Esophagus muscularis mucosa (tissue), 4 donors: Measurements from ENCODE around the gene BUB1B. TPM values are rescaled to one million over a fixed set of nuclear protein-coding genes. Genes with fewer than 3 reads are reported as not detected.

ENCODE experiments used
- DNase-seq: peaks from one replicate; pipeline ENCODE4 v3.0.0-alpha.2; 2017; ENCODE audit errors: extremely low spot score
- H3K27ac ChIP-seq, 4 donors: fragments of 200-600 bp; sonication (generic); replicated peaks in 1 of 4; 1 replicate in 3 of 4; 2 replicates in 1 of 4; pipeline ENCODE4 v1.5.1; 2016 to 2019; ENCODE audit warnings: mild to moderate bottlenecking in 1 of 4
- H3K27me3 ChIP-seq, 4 donors: fragments of 200-600 bp; sonication (generic); one replicate each; pipeline versions ENCODE4 v1.5.1 to v1.6.0; 2016 to 2019
- H3K36me3 ChIP-seq, 4 donors: fragments of 200-600 bp; sonication (generic); one replicate each; pipeline ENCODE4 v1.5.1; 2016 to 2019
- H3K4me1 ChIP-seq, 4 donors: fragments of 200-600 bp; sonication (generic); one replicate each; pipeline ENCODE4 v1.5.1; 2016 to 2019
- H3K4me3 ChIP-seq, 4 donors: fragments of 200-600 bp; sonication (generic); 1 replicate in 2 of 4; 2 replicates in 2 of 4; pipeline ENCODE4 v1.5.1; 2016 to 2019; ENCODE audit warnings: mild to moderate bottlenecking in 4 of 4, moderate library complexity in 1 of 4
- H3K9me3 ChIP-seq, 4 donors: fragments of 200-600 bp; sonication (generic); 1 replicate in 3 of 4; 2 replicates in 1 of 4; pipeline ENCODE4 v1.5.1; 2016 to 2019
- CTCF ChIP-seq, 3 experiments: fragments of 200-600 bp in 2 of 3; fragments of 450-650 bp in 1 of 3; sonication (generic) in 2 of 3; IDR thresholded peaks; one replicate each; pipeline ENCODE4 v1.5.1; 2017 to 2019; ENCODE audit warnings: antibody characterized with exemption in 3 of 3, mild to moderate bottlenecking in 2 of 3, moderate library complexity in 1 of 3
- EP300 ChIP-seq: sonication (generic); formaldehyde crosslinking; IDR thresholded peaks from one replicate; pipeline ENCODE4 v1.6.1; 2017; ENCODE audit warnings: antibody characterized with exemption
- POLR2A ChIP-seq: fragments of 450-650 bp; IDR thresholded peaks from one replicate; pipeline ENCODE4 v1.6.1; 2017; ENCODE audit warnings: antibody characterized with exemption, moderate library complexity, mild to moderate bottlenecking, low read depth
- POLR2AphosphoS5 ChIP-seq, 2 donors: sonication (generic); formaldehyde crosslinking; IDR thresholded peaks; one replicate each; pipeline ENCODE4 v1.6.1; 2017; ENCODE audit warnings: antibody characterized with exemption in 2 of 2
- WGBS: methylation state at CpG from one replicate; pipeline ENCODE4 v1.1.5; 2018; 5-methylcytosine and 5-hydroxymethylcytosine counted together
- intact Hi-C: fragments of 100-400 bp; cut with DNase I; formaldehyde crosslinking; loops from one replicate; pipeline ENCODE4 v1.15.1; 2023
- total RNA-seq, 4 donors: library from RNA; depleted of rRNA; stranded (reverse); fragments of >200 nt; gene quantifications; one replicate each; pipeline versions ENCODE4 v1.1.0 to v1.2.1, GENCODE V29; 2016

The BUB1B gene
- total RNA-seq, 4 donors from 2014 or later = 0.06 to 1.3 (median 0.17) TPM; not detected in 1

- 90% methylated on average over 1 of the region's 1 CpG for WGBS
- no peaks in the 10 kb centered on the region for H3K9me3 ChIP-seq
- intact Hi-C loops = no loop called here
These were observed 37.7 kb downstream of the BUB1B start for GRCh38 chr15:40198355-40199085.

GRCh38 chr15:40204100-40204499 is 43.2 kb downstream of the BUB1B start:
- WGBS = 63% methylated on average over 1 of the region's 1 CpG
- Histone ChIP-seq H3K4me3 (no peak overlapping the region), H3K27ac (no peak overlapping the region), H3K27me3 (no peaks in the 10 kb centered on the region), H3K4me1 (no peaks in the 10 kb centered on the region), H3K36me3 (no peaks in the 10 kb centered on the region), H3K9me3 (no peaks in the 10 kb centered on the region)
- intact Hi-C loops = no loop called here
- DNase-seq = no peak
- TF ChIP-seq CTCF (IDR thresholded peaks at IDR 0.05) = no peak
- TF ChIP-seq EP300 = no peak
- TF ChIP-seq POLR2A = no peak
- TF ChIP-seq POLR2AphosphoS5 (IDR thresholded peaks at IDR 0.05) = no peak

More at GRCh38 chr15:40198355-40199085, 37.7 kb downstream of the BUB1B start:
- no peak for TF ChIP-seq EP300
- TF ChIP-seq POLR2A = no peak
- TF ChIP-seq CTCF (IDR thresholded peaks at IDR 0.05) = no peak
- TF ChIP-seq POLR2AphosphoS5 (IDR thresholded peaks at IDR 0.05) = no peak
- Histone ChIP-seq H3K4me3 (no peak overlapping the region), H3K27ac (no peak overlapping the region), H3K27me3 (no peaks in the 10 kb centered on the region), H3K4me1 (no peaks in the 10 kb centered on the region), H3K36me3 (no peaks in the 10 kb centered on the region)
- DNase-seq = no peak

- 51% methylated on average over 6 of the region's 6 CpGs for WGBS
- TF ChIP-seq POLR2AphosphoS5 (IDR thresholded peaks at IDR 0.05) = no peak
- peak; percentile 85 to 93 (median 87) for TF ChIP-seq CTCF (IDR thresholded peaks at IDR 0.05)
- TF ChIP-seq POLR2A = no peak
- TF ChIP-seq EP300 = no peak
- no peak overlapping the region for H3K27ac ChIP-seq
- H3K36me3 ChIP-seq = no peaks in the 10 kb centered on the region
- DNase-seq = no peak
- H3K9me3 ChIP-seq = no peaks in the 10 kb centered on the region
- no peak overlapping the region for H3K4me3 ChIP-seq
- H3K4me1 ChIP-seq = no peaks in the 10 kb centered on the region
- no peaks in the 10 kb centered on the region for H3K27me3 ChIP-seq
- intact Hi-C loops = loop anchor here (1.0 to 5.0 kb wide), 2 partner anchors 57 to 175 kb away; no protein-coding TSS in a partner anchor
These were observed 56.4 kb downstream of the BUB1B start for GRCh38 chr15:40217166-40217824.

- Histone ChIP-seq H3K9me3 (no peaks in the 10 kb centered on the region), H3K27me3 (no peaks in the 10 kb centered on the region), H3K27ac (no peak overlapping the region), H3K36me3 (no peaks in the 10 kb centered on the region), H3K4me1 (no peaks in the 10 kb centered on the region), H3K4me3 (no peak overlapping the region)
- intact Hi-C loops = loop anchor here (5.0 to 10.0 kb wide), 2 partner anchors 178 to 205 kb away; no protein-coding TSS in a partner anchor
- no peak for DNase-seq
- WGBS = 100% methylated on average over 1 of the region's 1 CpG
- no peak for TF ChIP-seq CTCF (IDR thresholded peaks at IDR 0.05)
These were observed 58.9 kb downstream of the BUB1B start for GRCh38 chr15:40219801-40220200.
